ENCODE data around the gene CDC42BPG. TPM values are rescaled to one million over a fixed set of nuclear protein-coding genes. Genes with fewer than 3 reads are reported as not detected.

Gene CDC42BPG
- total RNA-seq, 2 donors from 2014 or later: 17.2 to 24.0 TPM

DNA sequence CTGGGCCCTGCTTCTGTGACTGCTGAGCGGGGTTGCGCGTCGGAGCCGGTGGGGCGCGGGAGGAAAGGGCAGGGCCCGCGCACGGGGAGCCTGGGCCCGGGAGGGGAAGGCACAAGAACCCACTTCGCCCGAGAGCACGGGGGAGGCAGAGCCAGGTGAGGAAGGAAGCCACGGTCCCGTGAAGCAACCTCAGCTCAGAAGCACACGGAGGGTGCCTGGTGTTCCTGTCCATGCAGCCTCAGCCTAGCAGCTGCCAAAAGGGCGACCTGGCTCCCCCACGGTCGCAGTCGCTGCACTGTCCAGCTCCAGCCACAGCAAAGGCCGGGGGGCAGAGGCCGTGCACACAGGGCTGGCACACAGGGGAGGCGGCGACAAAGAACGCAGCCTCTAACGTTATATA lies 9.3 kb upstream of the CDC42BPG start:
- Histone ChIP-seq H3K4me1 (replicated peaks) (no peaks in the 10 kb centered on the region), H3K27ac (no peak overlapping the region), H3K36me3 (peaks cover 0 to 3% of the 10 kb centered on the region in 2 donors), H3K4me3 (no peak overlapping the region), H3K9me3 (no peaks in the 10 kb centered on the region), H3K27me3 (replicated peaks; ENCODE audit: insufficient read depth) (no peaks in the 10 kb centered on the region)
- intact Hi-C loops (cut with DNase I): loop anchor here (10.0 kb wide), 1 partner anchor 261 kb away; the partner anchor contains the start of genes TM7SF2 and ZNHIT2
- TF ChIP-seq POLR2A (IDR thresholded peaks at IDR 0.05) (no peak), POLR2AphosphoS5 (IDR thresholded peaks at IDR 0.05) (no peak), CTCF (IDR thresholded peaks at IDR 0.05) (no peak)
- no peak for DNase-seq (ENCODE audit: low spot score)
- 82% methylated on average over 23 of the region's 27 CpGs for WGBS

DNA sequence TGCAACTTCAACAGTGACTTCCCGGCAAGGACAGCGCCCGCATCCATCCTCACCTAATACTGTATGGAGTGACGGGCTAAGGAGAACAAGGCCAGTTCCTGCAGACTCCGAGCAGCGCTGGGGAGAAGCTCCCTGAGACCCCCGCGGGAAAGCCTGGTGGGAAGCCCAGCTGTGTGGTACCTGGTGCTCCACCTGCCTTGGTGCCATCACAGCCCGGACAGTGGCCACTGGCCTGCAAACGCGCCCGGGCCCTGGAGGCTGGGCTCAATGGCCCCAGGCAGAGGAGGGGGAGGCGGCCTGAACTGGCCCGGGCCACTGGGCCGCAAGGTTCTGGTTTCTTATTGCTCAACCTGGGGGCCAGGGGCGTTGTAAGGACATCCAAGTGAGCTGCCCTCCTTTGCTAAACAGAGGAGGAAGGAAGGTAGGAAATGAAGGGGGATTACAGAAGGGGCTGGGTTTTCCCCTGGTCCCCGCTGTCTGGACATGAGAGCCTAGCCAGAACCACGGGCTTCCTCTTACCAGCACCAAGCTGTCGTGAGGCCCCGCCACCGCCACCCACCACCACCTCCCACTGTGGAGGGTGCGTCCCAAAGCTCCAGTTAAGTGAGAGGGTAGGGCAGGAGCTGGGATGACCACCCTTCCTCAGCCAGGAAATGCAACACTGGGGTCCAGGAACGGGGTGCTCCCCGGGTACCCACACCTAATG lies 8.5 kb upstream of the CDC42BPG start:
- intact Hi-C loops (cut with DNase I): loop anchor here (10.0 kb wide), 1 partner anchor 262 kb away; the partner anchor contains the start of genes TM7SF2 and ZNHIT2
- Histone ChIP-seq H3K9me3 (no peaks in the 10 kb centered on the region), H3K27me3 (replicated peaks; ENCODE audit: insufficient read depth) (no peaks in the 10 kb centered on the region), H3K36me3 (peaks cover 0 to 3% of the 10 kb centered on the region in 2 donors), H3K4me1 (replicated peaks) (no peaks in the 10 kb centered on the region), H3K4me3 (no peak overlapping the region), H3K27ac (no peak overlapping the region)
- TF ChIP-seq POLR2A (IDR thresholded peaks at IDR 0.05): no peak
- TF ChIP-seq POLR2AphosphoS5 (IDR thresholded peaks at IDR 0.05): no peak
- no peak for TF ChIP-seq CTCF (IDR thresholded peaks at IDR 0.05)
- no peak for DNase-seq (ENCODE audit: low spot score)
- WGBS: 81% methylated on average over 23 of the region's 24 CpGs

- no peaks in the 10 kb centered on the region for H3K4me1 ChIP-seq (replicated peaks)
- TF ChIP-seq POLR2AphosphoS5 (IDR thresholded peaks at IDR 0.05) (no peak), POLR2A (IDR thresholded peaks at IDR 0.05) (no peak), CTCF (IDR thresholded peaks at IDR 0.05) (no peak)
- no peak for DNase-seq (ENCODE audit: low spot score)
- intact Hi-C loops (cut with DNase I): loop anchor here (10.0 kb wide), 1 partner anchor 263 kb away; the partner anchor contains the start of genes TM7SF2 and ZNHIT2
- H3K27me3 ChIP-seq (replicated peaks; ENCODE audit: insufficient read depth): no peaks in the 10 kb centered on the region
- no peak overlapping the region for H3K4me3 ChIP-seq
- 86% methylated on average over 8 of the region's 8 CpGs for WGBS
- peaks cover 0 to 3% of the 10 kb centered on the region in 2 donors for H3K36me3 ChIP-seq
- H3K9me3 ChIP-seq: no peaks in the 10 kb centered on the region
- no peak overlapping the region for H3K27ac ChIP-seq
Measured at GRCh38 chr11:64851831-64852351, 7.4 kb upstream of the CDC42BPG start.

GRCh38 chr11:64850979-64851567 lies 6.6 kb upstream of the CDC42BPG start:
- TF ChIP-seq CTCF (IDR thresholded peaks at IDR 0.05) (no peak), POLR2AphosphoS5 (IDR thresholded peaks at IDR 0.05) (no peak), POLR2A (IDR thresholded peaks at IDR 0.05) (no peak)
- 63% methylated on average over 13 of the region's 13 CpGs for WGBS
- intact Hi-C loops (cut with DNase I): loop anchor here (10.0 kb wide), 1 partner anchor 264 kb away; the partner anchor contains the start of genes TM7SF2 and ZNHIT2
- H3K27me3 ChIP-seq (replicated peaks; ENCODE audit: insufficient read depth): no peaks in the 10 kb centered on the region
- no peak overlapping the region for H3K4me3 ChIP-seq
- DNase-seq (ENCODE audit: low spot score): no peak
- H3K4me1 ChIP-seq (replicated peaks): no peaks in the 10 kb centered on the region
- H3K27ac ChIP-seq: no peak overlapping the region
- no peaks in the 10 kb centered on the region for H3K9me3 ChIP-seq
- H3K36me3 ChIP-seq: peaks cover 0 to 3% of the 10 kb centered on the region in 2 donors
